HG02970 (cell line): ENCODE measurements around the gene CTXN3.

Experiments used
- ATAC-seq: cut with Tn5 transposase; IDR thresholded peaks from one replicate; pipeline ENCODE4 v1.9.1; 2021; ENCODE audit warnings: mild to moderate bottlenecking, moderate library complexity, moderate number of reproducible peaks; ENCODE audit not compliant: unreplicated experiment, low FRiP score

CTXN3 gene

GRCh38 chr5:127649018-127649439, at the start of gene CTXN3:
Gene CTXN3, plus strand, starts transcription at chr5:127649082. Its CDS starts 8,440 bp downstream, at chr5:127657522.
- no peak for ATAC-seq

GRCh38 chr5:127599320-127599719, 49.6 kb upstream of the CTXN3 start:
- ATAC-seq, result no peak

GRCh38 chr5:127599847-127600246, 49.0 kb upstream of the CTXN3 start:
- ATAC-seq, result no peak

- ATAC-seq, result no peak
These were observed 47.8 kb upstream of the CTXN3 start for GRCh38 chr5:127601111-127601510.

GRCh38 chr5:127601601-127602000, 47.3 kb upstream of the CTXN3 start:
- ATAC-seq, result no peak

GRCh38 chr5:127602481-127602880, 46.4 kb upstream of the CTXN3 start:
- ATAC-seq, result no peak

GRCh38 chr5:127602896-127603844, 45.7 kb upstream of the CTXN3 start:
- ATAC-seq, result no peak

- no peak for ATAC-seq
These were observed 40.7 kb upstream of the CTXN3 start for GRCh38 chr5:127608077-127608660.

- no peak for ATAC-seq
These were observed 39.9 kb upstream of the CTXN3 start for GRCh38 chr5:127609011-127609410.

- ATAC-seq, result no peak
These were observed 38.9 kb upstream of the CTXN3 start for GRCh38 chr5:127609957-127610356.

- no peak for ATAC-seq
These were observed 36.3 kb upstream of the CTXN3 start for GRCh38 chr5:127612441-127613141.

GRCh38 chr5:127615916-127616315, 33.0 kb upstream of the CTXN3 start:
- ATAC-seq, result no peak

- ATAC-seq, result no peak
These were observed 28.9 kb upstream of the CTXN3 start for GRCh38 chr5:127619908-127620479.

- ATAC-seq, result no peak
These were observed 27.1 kb upstream of the CTXN3 start for GRCh38 chr5:127621601-127622325.

GRCh38 chr5:127634007-127634406, 14.9 kb upstream of the CTXN3 start:
- no peak for ATAC-seq

- ATAC-seq, result no peak
These were observed 9.1 kb upstream of the CTXN3 start for GRCh38 chr5:127639828-127640227.

GRCh38 chr5:127642949-127643348, 5.9 kb upstream of the CTXN3 start:
- ATAC-seq, result no peak

- ATAC-seq, result no peak
These were observed 5.3 kb upstream of the CTXN3 start for GRCh38 chr5:127643607-127644006.

- no peak for ATAC-seq
These were observed 3.6 kb upstream of the CTXN3 start for GRCh38 chr5:127645300-127645726.

GRCh38 chr5:127647361-127647958, 1.4 kb upstream of the CTXN3 start:
- no peak for ATAC-seq
